ENCODE data around the gene MKRN2OS.

The MKRN2OS gene

DNA sequence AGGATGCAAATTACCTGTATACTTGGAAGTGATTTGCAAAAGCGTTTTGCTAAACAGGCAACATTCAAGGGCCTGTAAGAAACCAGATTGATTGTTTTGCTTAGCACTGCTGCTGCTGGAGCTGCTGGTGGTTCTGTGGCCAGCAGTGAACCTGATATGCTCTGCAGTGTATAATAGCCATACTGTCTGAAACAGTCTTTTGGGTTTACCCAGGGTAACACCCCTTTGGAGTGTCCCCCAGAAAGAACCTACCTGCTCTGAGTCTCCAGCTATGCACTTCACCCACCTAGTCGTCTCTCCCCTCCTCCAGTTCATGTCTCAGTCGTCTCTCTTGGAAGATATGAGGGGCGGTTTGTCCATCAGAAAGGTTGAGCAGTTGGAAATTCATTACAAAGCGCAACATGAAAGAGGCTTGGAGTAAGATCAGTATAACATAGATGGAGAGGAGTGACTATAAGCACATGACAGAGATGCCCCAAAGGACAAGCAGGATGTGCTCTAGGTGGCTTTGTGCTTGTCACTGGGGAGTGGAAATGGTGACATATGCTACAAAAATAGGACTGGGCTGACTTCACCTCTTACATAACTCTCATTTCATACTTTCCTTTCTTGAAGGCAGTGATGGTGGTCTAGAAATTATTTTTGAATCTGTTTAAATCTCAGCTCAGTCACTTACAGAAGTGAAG is 15.3 kb upstream of the MKRN2OS start:
- Histone ChIP-seq H3K27ac (replicated peaks) (no peak overlapping the region), H3K4me3 (replicated peaks; ENCODE audit: insufficient read depth, low read length) (no peak overlapping the region), H3K27me3 (ENCODE audit: insufficient read depth, poor library complexity, severe bottlenecking) (no peaks in the 10 kb centered on the region)
- TF ChIP-seq SPI1 (IDR thresholded peaks at IDR 0.05; ENCODE audit: borderline replicate concordance, low read depth) = no peak
- no peak for DNase-seq (ENCODE audit: low read depth in 1 of 2, low spot score in 1 of 2)

DNA sequence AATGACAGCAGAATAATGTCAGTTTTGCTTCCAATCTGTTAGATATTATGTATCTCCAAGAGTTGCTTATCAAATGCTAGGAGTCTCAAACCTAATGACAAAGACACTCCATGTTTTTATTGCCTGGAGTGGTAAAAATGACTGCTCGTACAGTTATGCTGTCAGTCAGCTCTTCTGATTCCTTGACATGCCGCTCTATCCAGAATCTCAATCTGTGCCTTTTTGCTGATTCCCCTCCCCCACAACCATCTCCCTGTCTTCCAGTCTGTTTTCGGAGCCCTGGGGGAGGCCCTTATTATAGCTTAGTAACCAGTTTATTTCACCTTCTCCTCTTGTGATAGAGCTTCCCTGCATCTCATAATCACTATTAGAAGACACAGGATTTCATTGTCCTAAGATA is 14.2 kb upstream of the MKRN2OS start:
- no peak for TF ChIP-seq GABPA (IDR thresholded peaks at IDR 0.05; ENCODE audit: low read depth)
- no peak for TF ChIP-seq SPI1 (IDR thresholded peaks at IDR 0.05; ENCODE audit: borderline replicate concordance, low read depth)
- TF ChIP-seq POLR2AphosphoS5 (IDR thresholded peaks at IDR 0.05; ENCODE audit: low read depth) = no peak
- TF ChIP-seq, protein P1, sequence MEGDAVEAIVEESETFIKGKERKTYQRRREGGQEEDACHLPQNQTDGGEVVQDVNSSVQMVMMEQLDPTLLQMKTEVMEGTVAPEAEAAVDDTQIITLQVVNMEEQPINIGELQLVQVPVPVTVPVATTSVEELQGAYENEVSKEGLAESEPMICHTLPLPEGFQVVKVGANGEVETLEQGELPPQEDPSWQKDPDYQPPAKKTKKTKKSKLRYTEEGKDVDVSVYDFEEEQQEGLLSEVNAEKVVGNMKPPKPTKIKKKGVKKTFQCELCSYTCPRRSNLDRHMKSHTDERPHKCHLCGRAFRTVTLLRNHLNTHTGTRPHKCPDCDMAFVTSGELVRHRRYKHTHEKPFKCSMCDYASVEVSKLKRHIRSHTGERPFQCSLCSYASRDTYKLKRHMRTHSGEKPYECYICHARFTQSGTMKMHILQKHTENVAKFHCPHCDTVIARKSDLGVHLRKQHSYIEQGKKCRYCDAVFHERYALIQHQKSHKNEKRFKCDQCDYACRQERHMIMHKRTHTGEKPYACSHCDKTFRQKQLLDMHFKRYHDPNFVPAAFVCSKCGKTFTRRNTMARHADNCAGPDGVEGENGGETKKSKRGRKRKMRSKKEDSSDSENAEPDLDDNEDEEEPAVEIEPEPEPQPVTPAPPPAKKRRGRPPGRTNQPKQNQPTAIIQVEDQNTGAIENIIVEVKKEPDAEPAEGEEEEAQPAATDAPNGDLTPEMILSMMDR (IDR thresholded peaks at IDR 0.05; ENCODE audit: insufficient read depth, low read length) = no peak
- TF ChIP-seq, protein P2, sequence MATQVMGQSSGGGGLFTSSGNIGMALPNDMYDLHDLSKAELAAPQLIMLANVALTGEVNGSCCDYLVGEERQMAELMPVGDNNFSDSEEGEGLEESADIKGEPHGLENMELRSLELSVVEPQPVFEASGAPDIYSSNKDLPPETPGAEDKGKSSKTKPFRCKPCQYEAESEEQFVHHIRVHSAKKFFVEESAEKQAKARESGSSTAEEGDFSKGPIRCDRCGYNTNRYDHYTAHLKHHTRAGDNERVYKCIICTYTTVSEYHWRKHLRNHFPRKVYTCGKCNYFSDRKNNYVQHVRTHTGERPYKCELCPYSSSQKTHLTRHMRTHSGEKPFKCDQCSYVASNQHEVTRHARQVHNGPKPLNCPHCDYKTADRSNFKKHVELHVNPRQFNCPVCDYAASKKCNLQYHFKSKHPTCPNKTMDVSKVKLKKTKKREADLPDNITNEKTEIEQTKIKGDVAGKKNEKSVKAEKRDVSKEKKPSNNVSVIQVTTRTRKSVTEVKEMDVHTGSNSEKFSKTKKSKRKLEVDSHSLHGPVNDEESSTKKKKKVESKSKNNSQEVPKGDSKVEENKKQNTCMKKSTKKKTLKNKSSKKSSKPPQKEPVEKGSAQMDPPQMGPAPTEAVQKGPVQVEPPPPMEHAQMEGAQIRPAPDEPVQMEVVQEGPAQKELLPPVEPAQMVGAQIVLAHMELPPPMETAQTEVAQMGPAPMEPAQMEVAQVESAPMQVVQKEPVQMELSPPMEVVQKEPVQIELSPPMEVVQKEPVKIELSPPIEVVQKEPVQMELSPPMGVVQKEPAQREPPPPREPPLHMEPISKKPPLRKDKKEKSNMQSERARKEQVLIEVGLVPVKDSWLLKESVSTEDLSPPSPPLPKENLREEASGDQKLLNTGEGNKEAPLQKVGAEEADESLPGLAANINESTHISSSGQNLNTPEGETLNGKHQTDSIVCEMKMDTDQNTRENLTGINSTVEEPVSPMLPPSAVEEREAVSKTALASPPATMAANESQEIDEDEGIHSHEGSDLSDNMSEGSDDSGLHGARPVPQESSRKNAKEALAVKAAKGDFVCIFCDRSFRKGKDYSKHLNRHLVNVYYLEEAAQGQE (IDR thresholded peaks at IDR 0.05; ENCODE audit: insufficient replicate concordance, low read depth) = no peak
- H3K4me3 ChIP-seq (replicated peaks; ENCODE audit: insufficient read depth, low read length) = no peak overlapping the region
- no peaks in the 10 kb centered on the region for H3K27me3 ChIP-seq (ENCODE audit: insufficient read depth, poor library complexity, severe bottlenecking)
- H3K27ac ChIP-seq (replicated peaks) = no peak overlapping the region
- DNase-seq (ENCODE audit: low read depth in 1 of 2, low spot score in 1 of 2) = no peak

DNA sequence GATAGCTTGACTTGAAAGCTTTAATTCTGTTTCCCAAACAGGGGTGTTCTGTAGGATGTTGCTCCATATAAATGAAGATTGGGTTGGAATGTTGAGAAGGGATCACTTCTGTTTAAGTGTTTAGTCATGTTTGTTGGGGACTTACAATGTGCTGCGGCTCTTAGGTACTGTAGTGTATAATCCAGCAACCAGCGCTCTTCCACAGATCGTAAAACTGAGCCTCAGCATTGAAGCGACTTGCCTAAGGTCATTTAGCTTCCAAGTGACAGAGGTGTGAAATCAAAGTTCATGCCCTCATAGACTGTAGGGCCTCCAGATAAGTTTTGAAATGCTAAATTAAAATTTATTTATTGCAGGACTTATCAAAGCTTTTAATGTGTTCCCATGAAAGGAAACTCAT is 13.4 kb upstream of the MKRN2OS start:
- no peaks in the 10 kb centered on the region for H3K27me3 ChIP-seq (ENCODE audit: insufficient read depth, poor library complexity, severe bottlenecking)
- H3K27ac ChIP-seq (replicated peaks) = no peak overlapping the region; the same call in 1 of the 2 replicates
- TF ChIP-seq, protein P2 (IDR thresholded peaks at IDR 0.05; ENCODE audit: insufficient replicate concordance, low read depth) = no peak
- no peak for TF ChIP-seq SPI1 (IDR thresholded peaks at IDR 0.05; ENCODE audit: borderline replicate concordance, low read depth)
- no peak for TF ChIP-seq POLR2AphosphoS5 (IDR thresholded peaks at IDR 0.05; ENCODE audit: low read depth)
- TF ChIP-seq, protein P1 (IDR thresholded peaks at IDR 0.05; ENCODE audit: insufficient read depth, low read length) = no peak
- no peak for TF ChIP-seq GABPA (IDR thresholded peaks at IDR 0.05; ENCODE audit: low read depth)
- DNase-seq (ENCODE audit: low read depth in 1 of 2, low spot score in 1 of 2) = no peak
- H3K4me3 ChIP-seq (replicated peaks; ENCODE audit: insufficient read depth, low read length) = no peak overlapping the region

DNA sequence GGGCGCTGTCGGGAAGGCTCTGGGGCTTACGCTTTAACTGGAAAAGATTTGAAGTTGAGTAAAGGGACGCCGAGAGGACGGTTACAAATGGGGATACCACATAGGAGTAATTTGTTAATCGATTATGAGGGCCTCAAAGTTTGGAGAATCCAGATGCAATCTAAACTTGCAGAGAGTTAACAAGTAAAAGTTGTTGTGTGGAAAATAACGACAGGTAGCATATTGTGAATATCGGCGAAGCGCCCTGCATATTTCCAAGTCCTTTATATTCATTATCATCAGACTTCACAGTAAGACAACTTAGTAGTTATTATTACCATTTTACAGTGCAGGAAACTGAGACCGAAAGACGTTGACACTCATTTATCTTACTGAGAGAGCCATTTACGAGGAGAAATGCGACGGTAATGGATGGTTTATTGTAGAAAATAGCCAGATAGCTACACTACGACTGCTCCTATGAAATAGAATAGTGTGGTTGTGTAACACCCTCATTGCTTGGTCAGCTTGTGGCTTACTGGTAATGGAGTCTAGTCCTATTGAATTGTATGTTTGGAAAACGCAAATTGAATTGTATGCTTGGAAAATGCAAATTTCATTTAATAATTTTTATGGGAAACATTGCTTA is 12.3 kb upstream of the MKRN2OS start:
- TF ChIP-seq POLR2AphosphoS5 (IDR thresholded peaks at IDR 0.05; ENCODE audit: low read depth) (no peak), GABPA (IDR thresholded peaks at IDR 0.05; ENCODE audit: low read depth) (no peak), SPI1 (IDR thresholded peaks at IDR 0.05; ENCODE audit: borderline replicate concordance, low read depth) (no peak)
- TF ChIP-seq, protein P2 (IDR thresholded peaks at IDR 0.05; ENCODE audit: insufficient replicate concordance, low read depth) = no peak
- TF ChIP-seq, protein P1 (IDR thresholded peaks at IDR 0.05; ENCODE audit: insufficient read depth, low read length) = no peak
- peak overlapping the region; percentile 86 for H3K4me3 ChIP-seq (replicated peaks; ENCODE audit: insufficient read depth, low read length)
- peak in 1 of 2 experiments; percentile 57 for DNase-seq (ENCODE audit: low read depth in 1 of 2, low spot score in 1 of 2)
- H3K27ac ChIP-seq (replicated peaks) = peak overlapping the region; percentile 93
- H3K27me3 ChIP-seq (ENCODE audit: insufficient read depth, poor library complexity, severe bottlenecking) = no peaks in the 10 kb centered on the region
